Measurements from ENCODE around the gene ACSF2.

- no peak for TF ChIP-seq CTCF (IDR thresholded peaks at IDR 0.05)
- no peak for TF ChIP-seq POLR2A (IDR thresholded peaks at IDR 0.05)
Measured at GRCh38 chr17:50468304-50469207, 42.5 kb downstream of the ACSF2 start, which contains the start of gene CHAD.
